HEK293 (cell line): ENCODE data around the gene CCDC85C.

Source experiments
- CTCF ChIA-PET: fragments of 350-600 bp; formaldehyde crosslinking; extraction: SDS; loops from one replicate; lab custom pipeline; 2021; ENCODE audit warnings: antibody characterized with exemption; lab: Yijun Ruan, JAX
- POLR2A ChIA-PET: fragments of 300-600 bp; formaldehyde crosslinking; extraction: SDS; loops from one replicate; lab custom pipeline; 2020; ENCODE audit warnings: antibody characterized with exemption, inconsistent platforms; lab: Yijun Ruan, JAX
- H3K27ac ChIP-seq: fragments of 200-500 bp; sonication (Bioruptor generic); 2 replicates; pipeline ENCODE4 v1.5.1; 2014; ENCODE audit warnings: low read depth, low read length, control low read depth, inconsistent platforms; ENCODE audit errors: extremely low read depth
- H3K36me3 ChIP-seq, 2 experiments: fragments of 200-500 bp in 1 of 2; sonication (Bioruptor generic) in 1 of 2; 1 replicate in 1 of 2; 2 replicates in 1 of 2; pipeline ENCODE4 v1.5.1; 2014 to 2017; ENCODE audit warnings: inconsistent platforms in 2 of 2, low read length in 2 of 2; ENCODE audit not compliant: control insufficient read depth in 2 of 2, insufficient read depth in 1 of 2
- H3K4me1 ChIP-seq: fragments of 200-500 bp; sonication (Bioruptor generic); 2 replicates; pipeline ENCODE4 v1.5.1; 2014; ENCODE audit warnings: mild to moderate bottlenecking, low read length, inconsistent platforms; ENCODE audit not compliant: control insufficient read depth, insufficient read depth
- H3K4me3 ChIP-seq: 2 replicates; pipeline ENCODE4 v1.5.1; 2011; ENCODE audit warnings: low read depth, mild to moderate bottlenecking, control low read depth, low read length, moderate library complexity
- H3K9me3 ChIP-seq: fragments of 200-500 bp; sonication (Bioruptor generic); 2 replicates; pipeline ENCODE4 v1.5.1; 2014; ENCODE audit warnings: low read depth, low read length, inconsistent platforms; ENCODE audit not compliant: control insufficient read depth, insufficient read depth
- KLF8 ChIP-seq: fragments of 450-650 bp; formaldehyde crosslinking; IDR thresholded peaks from 2 replicates; pipeline ENCODE4 v1.5.1; 2016; ENCODE audit warnings: missing biosample characterization, missing genetic modification characterization
- SETDB1 ChIP-seq: IDR thresholded peaks from one replicate; pipeline ENCODE4 v1.6.1; 2017; ENCODE audit warnings: mild to moderate bottlenecking, low read length, moderate library complexity, mixed read lengths; ENCODE audit not compliant: insufficient read length
- YY1 ChIP-seq: fragments of 450-650 bp; formaldehyde crosslinking; IDR thresholded peaks from 2 replicates; pipeline ENCODE4 v1.5.1; 2018; ENCODE audit warnings: missing biosample characterization, missing genetic modification characterization
- ZBTB20 ChIP-seq: fragments of 450-650 bp; formaldehyde crosslinking; IDR thresholded peaks from 2 replicates; pipeline ENCODE4 v1.5.1; 2016; ENCODE audit warnings: missing biosample characterization, missing genetic modification characterization
- ZBTB26 ChIP-seq: fragments of 450-650 bp; formaldehyde crosslinking; optimal IDR thresholded peaks from 2 replicates; pipeline ENCODE3; 2016; ENCODE audit warnings: missing biosample characterization, mild to moderate bottlenecking, missing genetic modification characterization
- ZBTB8A ChIP-seq: fragments of 450-650 bp; formaldehyde crosslinking; IDR thresholded peaks from 2 replicates; pipeline ENCODE4 v1.5.1; 2016; ENCODE audit warnings: missing biosample characterization, missing genetic modification characterization
- ZNF10 ChIP-seq: fragments of 450-650 bp; formaldehyde crosslinking; IDR thresholded peaks from 2 replicates; pipeline ENCODE4 v1.5.1; 2017; ENCODE audit warnings: missing biosample characterization, missing genetic modification characterization
- ZNF302 ChIP-seq: fragments of 450-650 bp; formaldehyde crosslinking; IDR thresholded peaks from 2 replicates; pipeline ENCODE4 v1.5.1; 2016; ENCODE audit warnings: missing biosample characterization, missing genetic modification characterization, low read depth
- ZNF335 ChIP-seq: fragments of 450-650 bp; formaldehyde crosslinking; conservative IDR thresholded peaks from 2 replicates; pipeline ENCODE4 v1.5.1; 2016; ENCODE audit warnings: missing biosample characterization, missing genetic modification characterization
- ZNF394 ChIP-seq: fragments of 450-650 bp; formaldehyde crosslinking; IDR thresholded peaks from 2 replicates; pipeline ENCODE4 v1.5.1; 2016; ENCODE audit warnings: missing biosample characterization, missing genetic modification characterization, mild to moderate bottlenecking, moderate library complexity, borderline replicate concordance
- ZNF600 ChIP-seq: fragments of 450-650 bp; formaldehyde crosslinking; IDR thresholded peaks from 2 replicates; pipeline ENCODE4 v1.5.1; 2016; ENCODE audit warnings: missing biosample characterization, missing genetic modification characterization
- ZNF626 ChIP-seq: fragments of 450-650 bp; sonication (Bioruptor Pico); formaldehyde crosslinking; IDR thresholded peaks from 2 replicates; pipeline ENCODE4 v1.5.1; 2018; ENCODE audit warnings: missing biosample characterization, missing genetic modification characterization, inconsistent platforms
- ZSCAN30 ChIP-seq: fragments of 450-650 bp; IDR thresholded peaks from 2 replicates; pipeline ENCODE4 v1.5.1; 2018; ENCODE audit warnings: missing biosample characterization, mild to moderate bottlenecking, missing genetic modification characterization, moderate library complexity
- TF ChIP-seq, protein P1 (sequence below): fragments of 450-650 bp; formaldehyde crosslinking; IDR thresholded peaks from 2 replicates; pipeline ENCODE4 v1.5.1; 2016; ENCODE audit warnings: missing biosample characterization, missing genetic modification characterization
- TF ChIP-seq, protein P2 (sequence below): fragments of 450-650 bp; formaldehyde crosslinking; IDR thresholded peaks from 2 replicates; pipeline ENCODE4 v1.5.1; 2017; ENCODE audit warnings: missing biosample characterization, missing genetic modification characterization
- TF ChIP-seq, protein P3 (sequence below): fragments of 450-650 bp; formaldehyde crosslinking; IDR thresholded peaks from 2 replicates; pipeline ENCODE4 v1.5.1; 2017; ENCODE audit warnings: missing biosample characterization, missing genetic modification characterization
- TF ChIP-seq, protein P4 (sequence below): fragments of 450-650 bp; formaldehyde crosslinking; IDR thresholded peaks from 2 replicates; pipeline ENCODE4 v1.5.1; 2017; ENCODE audit warnings: missing biosample characterization, mild to moderate bottlenecking, missing genetic modification characterization, moderate library complexity
- TF ChIP-seq, protein P5 (sequence below): fragments of 450-650 bp; formaldehyde crosslinking; IDR thresholded peaks from 2 replicates; pipeline ENCODE4 v1.5.1; 2016; ENCODE audit warnings: missing biosample characterization, missing genetic modification characterization
- TF ChIP-seq, protein P6 (sequence below): fragments of 450-650 bp; IDR thresholded peaks from 2 replicates; pipeline ENCODE4 v1.5.1; 2018; ENCODE audit warnings: missing biosample characterization, missing genetic modification characterization
- TF ChIP-seq, protein P7 (sequence below): sonication (generic); formaldehyde crosslinking; IDR thresholded peaks from 2 replicates; pipeline ENCODE4 v1.8.1; 2022; ENCODE audit warnings: mild to moderate bottlenecking, moderate library complexity, missing genetic modification reagents

Gene CCDC85C

DNA sequence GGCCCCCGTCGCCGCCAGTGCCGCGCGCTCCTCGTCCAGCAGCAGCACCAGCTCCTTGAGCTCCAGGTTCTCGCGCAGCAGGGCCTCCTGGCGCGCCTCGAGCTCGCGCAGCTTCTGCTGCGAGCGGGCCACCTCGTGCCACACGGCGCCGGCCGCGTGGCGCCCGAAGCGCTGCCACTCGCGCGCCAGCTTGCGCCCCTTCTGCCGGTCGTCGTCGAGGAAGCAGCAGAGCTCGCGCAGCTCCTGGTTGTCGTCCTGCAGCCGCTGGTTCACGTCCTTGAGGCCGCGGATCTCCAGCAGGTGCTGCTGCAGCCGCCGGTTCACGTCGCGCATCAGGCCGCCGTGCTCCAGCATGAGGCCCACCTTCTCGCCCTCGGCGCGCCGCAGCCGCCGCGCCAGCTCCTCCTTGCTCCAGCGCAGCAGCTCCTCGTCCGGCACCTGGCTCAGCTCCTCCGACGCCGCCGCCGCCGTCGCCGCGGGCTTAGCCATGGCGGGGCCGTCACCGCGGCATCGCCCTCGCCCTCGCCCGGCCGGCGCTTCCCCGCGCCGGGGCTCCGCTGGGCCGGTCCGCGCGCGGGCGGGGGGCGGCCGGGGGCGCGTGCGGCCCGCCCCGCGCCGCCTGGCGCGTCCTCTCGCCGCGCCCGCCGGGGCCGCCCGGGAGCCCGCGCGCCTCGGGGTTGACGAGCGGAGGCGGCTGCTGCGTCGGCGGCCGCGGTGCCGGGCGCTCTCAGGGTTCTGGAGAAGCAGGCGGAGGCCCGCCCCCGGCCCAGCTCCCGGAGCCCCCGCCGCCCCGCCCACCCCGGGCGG lies at the start of gene CCDC85C:
Gene CCDC85C, minus strand, starts transcription at position 737 of the 807 bp plus-strand sequence. Its CDS starts 248 bp downstream, at position 489.
- TF ChIP-seq ZNF626 (tag by site-specific recombination) (no peak), YY1 (tag by site-specific recombination) (0 out of 2 replicates have a peak, but pooled peaks have one; percentile 36), ZBTB26 (tag by site-specific recombination) (peak; percentile 54), KLF8 (tag by site-specific recombination) (peak; percentile 47; the same call in 1 of the 2 replicates), ZBTB20 (tag by site-specific recombination) (0 out of 2 replicates have a peak, but pooled peaks have one; percentile 14), ZBTB8A (tag by site-specific recombination) (peak; percentile 38), SETDB1 (peak; percentile 18), ZNF394 (tag by site-specific recombination) (peak; percentile 76; the same call in 1 of the 2 replicates), ZNF10 (tag by site-specific recombination) (peak; percentile 72; the same call in 1 of the 2 replicates), ZNF302 (tag by site-specific recombination) (no peak), ZNF335 (tag by site-specific recombination) (peak; percentile 15; the same call in 1 of the 2 replicates), ZNF600 (tag by site-specific recombination) (peak; percentile 68), ZSCAN30 (tag by site-specific recombination) (peak; percentile 43)
- TF ChIP-seq, protein P1, sequence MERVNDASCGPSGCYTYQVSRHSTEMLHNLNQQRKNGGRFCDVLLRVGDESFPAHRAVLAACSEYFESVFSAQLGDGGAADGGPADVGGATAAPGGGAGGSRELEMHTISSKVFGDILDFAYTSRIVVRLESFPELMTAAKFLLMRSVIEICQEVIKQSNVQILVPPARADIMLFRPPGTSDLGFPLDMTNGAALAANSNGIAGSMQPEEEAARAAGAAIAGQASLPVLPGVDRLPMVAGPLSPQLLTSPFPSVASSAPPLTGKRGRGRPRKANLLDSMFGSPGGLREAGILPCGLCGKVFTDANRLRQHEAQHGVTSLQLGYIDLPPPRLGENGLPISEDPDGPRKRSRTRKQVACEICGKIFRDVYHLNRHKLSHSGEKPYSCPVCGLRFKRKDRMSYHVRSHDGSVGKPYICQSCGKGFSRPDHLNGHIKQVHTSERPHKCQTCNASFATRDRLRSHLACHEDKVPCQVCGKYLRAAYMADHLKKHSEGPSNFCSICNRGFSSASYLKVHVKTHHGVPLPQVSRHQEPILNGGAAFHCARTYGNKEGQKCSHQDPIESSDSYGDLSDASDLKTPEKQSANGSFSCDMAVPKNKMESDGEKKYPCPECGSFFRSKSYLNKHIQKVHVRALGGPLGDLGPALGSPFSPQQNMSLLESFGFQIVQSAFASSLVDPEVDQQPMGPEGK (tag by site-specific recombination), result no peak
- TF ChIP-seq, protein P2, sequence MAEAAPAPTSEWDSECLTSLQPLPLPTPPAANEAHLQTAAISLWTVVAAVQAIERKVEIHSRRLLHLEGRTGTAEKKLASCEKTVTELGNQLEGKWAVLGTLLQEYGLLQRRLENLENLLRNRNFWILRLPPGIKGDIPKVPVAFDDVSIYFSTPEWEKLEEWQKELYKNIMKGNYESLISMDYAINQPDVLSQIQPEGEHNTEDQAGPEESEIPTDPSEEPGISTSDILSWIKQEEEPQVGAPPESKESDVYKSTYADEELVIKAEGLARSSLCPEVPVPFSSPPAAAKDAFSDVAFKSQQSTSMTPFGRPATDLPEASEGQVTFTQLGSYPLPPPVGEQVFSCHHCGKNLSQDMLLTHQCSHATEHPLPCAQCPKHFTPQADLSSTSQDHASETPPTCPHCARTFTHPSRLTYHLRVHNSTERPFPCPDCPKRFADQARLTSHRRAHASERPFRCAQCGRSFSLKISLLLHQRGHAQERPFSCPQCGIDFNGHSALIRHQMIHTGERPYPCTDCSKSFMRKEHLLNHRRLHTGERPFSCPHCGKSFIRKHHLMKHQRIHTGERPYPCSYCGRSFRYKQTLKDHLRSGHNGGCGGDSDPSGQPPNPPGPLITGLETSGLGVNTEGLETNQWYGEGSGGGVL (tag by site-specific recombination), result peak; percentile 23; the same call in 1 of the 2 replicates
- TF ChIP-seq, protein P3, sequence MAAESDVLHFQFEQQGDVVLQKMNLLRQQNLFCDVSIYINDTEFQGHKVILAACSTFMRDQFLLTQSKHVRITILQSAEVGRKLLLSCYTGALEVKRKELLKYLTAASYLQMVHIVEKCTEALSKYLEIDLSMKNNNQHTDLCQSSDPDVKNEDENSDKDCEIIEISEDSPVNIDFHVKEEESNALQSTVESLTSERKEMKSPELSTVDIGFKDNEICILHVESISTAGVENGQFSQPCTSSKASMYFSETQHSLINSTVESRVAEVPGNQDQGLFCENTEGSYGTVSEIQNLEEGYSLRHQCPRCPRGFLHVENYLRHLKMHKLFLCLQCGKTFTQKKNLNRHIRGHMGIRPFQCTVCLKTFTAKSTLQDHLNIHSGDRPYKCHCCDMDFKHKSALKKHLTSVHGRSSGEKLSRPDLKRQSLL (tag by site-specific recombination), result peak; percentile 94
- TF ChIP-seq, protein P4, sequence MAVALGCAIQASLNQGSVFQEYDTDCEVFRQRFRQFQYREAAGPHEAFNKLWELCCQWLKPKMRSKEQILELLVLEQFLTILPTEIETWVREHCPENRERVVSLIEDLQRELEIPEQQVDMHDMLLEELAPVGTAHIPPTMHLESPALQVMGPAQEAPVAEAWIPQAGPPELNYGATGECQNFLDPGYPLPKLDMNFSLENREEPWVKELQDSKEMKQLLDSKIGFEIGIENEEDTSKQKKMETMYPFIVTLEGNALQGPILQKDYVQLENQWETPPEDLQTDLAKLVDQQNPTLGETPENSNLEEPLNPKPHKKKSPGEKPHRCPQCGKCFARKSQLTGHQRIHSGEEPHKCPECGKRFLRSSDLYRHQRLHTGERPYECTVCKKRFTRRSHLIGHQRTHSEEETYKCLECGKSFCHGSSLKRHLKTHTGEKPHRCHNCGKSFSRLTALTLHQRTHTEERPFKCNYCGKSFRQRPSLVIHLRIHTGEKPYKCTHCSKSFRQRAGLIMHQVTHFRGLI (tag by site-specific recombination), result peak; percentile 38; the same call in 1 of the 2 replicates
- TF ChIP-seq, protein P5, sequence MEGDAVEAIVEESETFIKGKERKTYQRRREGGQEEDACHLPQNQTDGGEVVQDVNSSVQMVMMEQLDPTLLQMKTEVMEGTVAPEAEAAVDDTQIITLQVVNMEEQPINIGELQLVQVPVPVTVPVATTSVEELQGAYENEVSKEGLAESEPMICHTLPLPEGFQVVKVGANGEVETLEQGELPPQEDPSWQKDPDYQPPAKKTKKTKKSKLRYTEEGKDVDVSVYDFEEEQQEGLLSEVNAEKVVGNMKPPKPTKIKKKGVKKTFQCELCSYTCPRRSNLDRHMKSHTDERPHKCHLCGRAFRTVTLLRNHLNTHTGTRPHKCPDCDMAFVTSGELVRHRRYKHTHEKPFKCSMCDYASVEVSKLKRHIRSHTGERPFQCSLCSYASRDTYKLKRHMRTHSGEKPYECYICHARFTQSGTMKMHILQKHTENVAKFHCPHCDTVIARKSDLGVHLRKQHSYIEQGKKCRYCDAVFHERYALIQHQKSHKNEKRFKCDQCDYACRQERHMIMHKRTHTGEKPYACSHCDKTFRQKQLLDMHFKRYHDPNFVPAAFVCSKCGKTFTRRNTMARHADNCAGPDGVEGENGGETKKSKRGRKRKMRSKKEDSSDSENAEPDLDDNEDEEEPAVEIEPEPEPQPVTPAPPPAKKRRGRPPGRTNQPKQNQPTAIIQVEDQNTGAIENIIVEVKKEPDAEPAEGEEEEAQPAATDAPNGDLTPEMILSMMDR (tag by site-specific recombination), result peak; percentile 44; the same call in 1 of the 2 replicates
- TF ChIP-seq, protein P6, sequence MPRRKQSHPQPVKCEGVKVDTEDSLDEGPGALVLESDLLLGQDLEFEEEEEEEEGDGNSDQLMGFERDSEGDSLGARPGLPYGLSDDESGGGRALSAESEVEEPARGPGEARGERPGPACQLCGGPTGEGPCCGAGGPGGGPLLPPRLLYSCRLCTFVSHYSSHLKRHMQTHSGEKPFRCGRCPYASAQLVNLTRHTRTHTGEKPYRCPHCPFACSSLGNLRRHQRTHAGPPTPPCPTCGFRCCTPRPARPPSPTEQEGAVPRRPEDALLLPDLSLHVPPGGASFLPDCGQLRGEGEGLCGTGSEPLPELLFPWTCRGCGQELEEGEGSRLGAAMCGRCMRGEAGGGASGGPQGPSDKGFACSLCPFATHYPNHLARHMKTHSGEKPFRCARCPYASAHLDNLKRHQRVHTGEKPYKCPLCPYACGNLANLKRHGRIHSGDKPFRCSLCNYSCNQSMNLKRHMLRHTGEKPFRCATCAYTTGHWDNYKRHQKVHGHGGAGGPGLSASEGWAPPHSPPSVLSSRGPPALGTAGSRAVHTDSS (tag by site-specific recombination), result no peak
- TF ChIP-seq, protein P7, sequence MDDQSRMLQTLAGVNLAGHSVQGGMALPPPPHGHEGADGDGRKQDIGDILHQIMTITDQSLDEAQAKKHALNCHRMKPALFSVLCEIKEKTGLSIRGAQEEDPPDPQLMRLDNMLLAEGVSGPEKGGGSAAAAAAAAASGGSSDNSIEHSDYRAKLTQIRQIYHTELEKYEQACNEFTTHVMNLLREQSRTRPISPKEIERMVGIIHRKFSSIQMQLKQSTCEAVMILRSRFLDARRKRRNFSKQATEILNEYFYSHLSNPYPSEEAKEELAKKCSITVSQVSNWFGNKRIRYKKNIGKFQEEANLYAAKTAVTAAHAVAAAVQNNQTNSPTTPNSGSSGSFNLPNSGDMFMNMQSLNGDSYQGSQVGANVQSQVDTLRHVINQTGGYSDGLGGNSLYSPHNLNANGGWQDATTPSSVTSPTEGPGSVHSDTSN, result 0 out of 2 replicates have a peak, but pooled peaks have one; percentile 73
- H3K4me1 ChIP-seq, result peaks cover 15% of the 10 kb centered on the region
- no peaks in the 10 kb centered on the region for H3K9me3 ChIP-seq
- H3K36me3 ChIP-seq, result peaks cover 0 to 4% of the 10 kb centered on the region in 2 experiments; a peak in 1 of 3 replicates
- POLR2A ChIA-PET, result interaction anchor here (1.0 to 3.1 kb wide), 6 partner anchors 10 to 123 kb away, joined by 3 to 20 read pairs (median 6); partner anchors contain the start of genes CCNK and SETD3
- H3K4me3 ChIP-seq, result peak within 1 kb of the TSS; percentile 64
- CTCF ChIA-PET, result interaction anchor here (1.1 kb wide), 1 partner anchor 121 kb away, joined by 3 read pairs; no protein-coding TSS in a partner anchor
- peak within 1 kb of the TSS; percentile 93 for H3K27ac ChIP-seq
